GM10266 (cell line): Measurements from ENCODE around the gene DENND1A.

ENCODE experiments used
- DNase-seq: peaks from one replicate; pipeline ENCODE4 v3.0.0; 2012; ENCODE audit errors: extremely low spot score
- CTCF ChIP-seq: IDR thresholded peaks from 2 replicates; pipeline ENCODE4 v1.5.1; 2012; ENCODE audit warnings: mild to moderate bottlenecking, low read depth; ENCODE audit not compliant: control insufficient read depth, insufficient read depth; ENCODE audit errors: missing control alignments

DENND1A gene

GRCh38 chr9:123470121-123470782 lies 459.7 kb downstream of the DENND1A start:
- DNase-seq = no peak
- TF ChIP-seq CTCF = no peak

DNA sequence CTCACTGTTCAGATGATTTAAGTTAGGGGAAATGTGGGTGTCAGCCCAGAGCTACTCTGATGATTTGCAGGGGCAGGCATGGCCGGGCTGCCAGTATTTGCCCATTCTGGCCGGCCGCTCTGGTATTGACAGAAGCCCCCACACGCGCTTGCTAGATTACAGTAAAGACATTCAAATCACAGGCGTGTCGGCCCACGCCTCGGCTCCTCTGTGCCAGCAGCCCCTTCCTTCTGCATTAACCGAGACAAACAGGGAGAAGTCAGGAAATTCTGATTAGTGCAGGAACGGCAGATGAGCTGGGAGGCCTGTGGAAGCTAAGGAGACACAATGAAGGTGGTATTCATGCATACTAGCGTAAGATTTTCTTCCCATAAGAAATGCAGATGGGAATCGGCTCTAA lies 460.6 kb downstream of the DENND1A start:
- no peak for DNase-seq
- TF ChIP-seq CTCF = no peak

- TF ChIP-seq CTCF = no peak
- DNase-seq = no peak
Observed at GRCh38 chr9:123468541-123468940, 461.4 kb downstream of the DENND1A start.

GRCh38 chr9:123465304-123465703 lies 464.6 kb downstream of the DENND1A start:
- no peak for TF ChIP-seq CTCF
- DNase-seq = no peak

- no peak for DNase-seq
- no peak for TF ChIP-seq CTCF
Observed at GRCh38 chr9:123460091-123460490, 469.8 kb downstream of the DENND1A start.

GRCh38 chr9:123457583-123457982 lies 472.3 kb downstream of the DENND1A start:
- DNase-seq = no peak

More at GRCh38 chr9:123457583-123457982, 472.3 kb downstream of the DENND1A start:
- TF ChIP-seq CTCF = no peak
